HEK293 (cell line): ENCODE results near the gene RHD.

ENCODE experiments used
- CTCF ChIA-PET: fragments of 350-600 bp; formaldehyde crosslinking; extraction: SDS; loops from one replicate; lab custom pipeline; 2021; ENCODE audit warnings: antibody characterized with exemption; lab: Yijun Ruan, JAX
- POLR2A ChIA-PET: fragments of 300-600 bp; formaldehyde crosslinking; extraction: SDS; loops from one replicate; lab custom pipeline; 2020; ENCODE audit warnings: antibody characterized with exemption, inconsistent platforms; lab: Yijun Ruan, JAX
- H3K27ac ChIP-seq: fragments of 200-500 bp; sonication (Bioruptor generic); 2 replicates; pipeline ENCODE4 v1.5.1; 2014; ENCODE audit warnings: low read depth, low read length, control low read depth, inconsistent platforms; ENCODE audit errors: extremely low read depth
- H3K36me3 ChIP-seq, 2 experiments: fragments of 200-500 bp in 1 of 2; sonication (Bioruptor generic) in 1 of 2; 1 replicate in 1 of 2; 2 replicates in 1 of 2; pipeline ENCODE4 v1.5.1; 2014 to 2017; ENCODE audit warnings: inconsistent platforms in 2 of 2, low read length in 2 of 2; ENCODE audit not compliant: control insufficient read depth in 2 of 2, insufficient read depth in 1 of 2
- H3K4me1 ChIP-seq: fragments of 200-500 bp; sonication (Bioruptor generic); 2 replicates; pipeline ENCODE4 v1.5.1; 2014; ENCODE audit warnings: mild to moderate bottlenecking, low read length, inconsistent platforms; ENCODE audit not compliant: control insufficient read depth, insufficient read depth
- H3K4me3 ChIP-seq: 2 replicates; pipeline ENCODE4 v1.5.1; 2011; ENCODE audit warnings: low read depth, mild to moderate bottlenecking, control low read depth, low read length, moderate library complexity
- H3K9me3 ChIP-seq: fragments of 200-500 bp; sonication (Bioruptor generic); 2 replicates; pipeline ENCODE4 v1.5.1; 2014; ENCODE audit warnings: low read depth, low read length, inconsistent platforms; ENCODE audit not compliant: control insufficient read depth, insufficient read depth
- CTCF ChIP-seq: fragments of 450-650 bp; formaldehyde crosslinking; IDR thresholded peaks from 2 replicates; pipeline ENCODE4 v1.5.1; 2016; ENCODE audit warnings: missing biosample characterization, missing genetic modification characterization
- HIC1 ChIP-seq: fragments of 450-650 bp; formaldehyde crosslinking; IDR thresholded peaks from 2 replicates; pipeline ENCODE4 v1.5.1; 2016; ENCODE audit warnings: missing biosample characterization, missing genetic modification characterization
- SP3 ChIP-seq: fragments of 450-650 bp; formaldehyde crosslinking; IDR thresholded peaks from 2 replicates; pipeline ENCODE4 v1.5.1; 2016; ENCODE audit warnings: missing biosample characterization, missing genetic modification characterization
- TRIM28 ChIP-seq: IDR thresholded peaks from 2 replicates; pipeline ENCODE4 v1.6.1; 2011; ENCODE audit warnings: low read length, control low read depth, borderline replicate concordance
- ZFP69B ChIP-seq: fragments of 450-650 bp; formaldehyde crosslinking; IDR thresholded peaks from 2 replicates; pipeline ENCODE4 v1.5.1; 2016; ENCODE audit warnings: missing biosample characterization, missing genetic modification characterization
- ZNF114 ChIP-seq: fragments of 450-650 bp; formaldehyde crosslinking; IDR thresholded peaks from 2 replicates; pipeline ENCODE4 v1.5.0; 2017; ENCODE audit warnings: missing biosample characterization, missing genetic modification characterization
- ZNF146 ChIP-seq: fragments of 450-650 bp; formaldehyde crosslinking; IDR thresholded peaks from 2 replicates; pipeline ENCODE4 v1.5.1; 2016; ENCODE audit warnings: missing biosample characterization, missing genetic modification characterization
- ZNF148 ChIP-seq: fragments of 450-650 bp; formaldehyde crosslinking; IDR thresholded peaks from 2 replicates; pipeline ENCODE4 v1.5.0; 2017; ENCODE audit warnings: missing biosample characterization, missing genetic modification characterization, borderline replicate concordance
- ZNF174 ChIP-seq: fragments of 450-650 bp; formaldehyde crosslinking; IDR thresholded peaks from 2 replicates; pipeline ENCODE4 v1.5.0; 2017; ENCODE audit warnings: missing biosample characterization, mild to moderate bottlenecking, missing genetic modification characterization
- ZNF202 ChIP-seq: fragments of 450-650 bp; formaldehyde crosslinking; IDR thresholded peaks from 2 replicates; pipeline ENCODE4 v1.5.1; 2016; ENCODE audit warnings: missing biosample characterization, missing genetic modification characterization, borderline replicate concordance
- ZNF23 ChIP-seq: fragments of 450-650 bp; formaldehyde crosslinking; IDR thresholded peaks from 2 replicates; pipeline ENCODE4 v1.5.1; 2016; ENCODE audit warnings: missing biosample characterization, missing genetic modification characterization, borderline replicate concordance
- ZNF302 ChIP-seq: fragments of 450-650 bp; formaldehyde crosslinking; IDR thresholded peaks from 2 replicates; pipeline ENCODE4 v1.5.1; 2016; ENCODE audit warnings: missing biosample characterization, missing genetic modification characterization, low read depth
- ZNF335 ChIP-seq: fragments of 450-650 bp; formaldehyde crosslinking; conservative IDR thresholded peaks from 2 replicates; pipeline ENCODE4 v1.5.1; 2016; ENCODE audit warnings: missing biosample characterization, missing genetic modification characterization
- ZNF416 ChIP-seq: fragments of 450-650 bp; formaldehyde crosslinking; IDR thresholded peaks from 2 replicates; pipeline ENCODE4 v1.5.1; 2016; ENCODE audit warnings: missing biosample characterization, missing genetic modification characterization
- ZNF544 ChIP-seq: fragments of 450-650 bp; formaldehyde crosslinking; IDR thresholded peaks from 2 replicates; pipeline ENCODE4 v1.5.0; 2017; ENCODE audit warnings: missing biosample characterization, missing genetic modification characterization
- ZNF629 ChIP-seq: fragments of 450-650 bp; formaldehyde crosslinking; IDR thresholded peaks from 2 replicates; pipeline ENCODE4 v1.5.1; 2017; ENCODE audit warnings: missing biosample characterization, missing genetic modification characterization
- ZNF785 ChIP-seq: fragments of 450-650 bp; formaldehyde crosslinking; IDR thresholded peaks from 2 replicates; pipeline ENCODE4 v1.5.1; 2016; ENCODE audit warnings: missing biosample characterization, missing genetic modification characterization

Gene RHD

GRCh38 chr1:25239681-25240541 is 32.4 kb upstream of the RHD start (continued):
- TF ChIP-seq ZNF148 (tag by site-specific recombination) = no peak
- peak; percentile 76 for TF ChIP-seq ZNF335 (tag by site-specific recombination)
- no peak for TF ChIP-seq ZNF785 (tag by site-specific recombination)
- TF ChIP-seq SP3 (tag by site-specific recombination) = peak; percentile 65
- no peak for TF ChIP-seq ZNF544 (tag by site-specific recombination)
- TF ChIP-seq ZNF174 (tag by site-specific recombination) = no peak
- TF ChIP-seq ZNF416 (tag by site-specific recombination) = no peak
- TF ChIP-seq ZFP69B (tag by site-specific recombination) = peak; percentile 46; the same call in 1 of the 2 replicates
- TF ChIP-seq ZNF23 = no peak
- TF ChIP-seq ZNF202 (tag by site-specific recombination) = no peak
- TF ChIP-seq ZNF114 (tag by site-specific recombination) = no peak
- TF ChIP-seq ZNF146 = no peak

GRCh38 chr1:25243907-25244306 is 28.4 kb upstream of the RHD start:
- no peak overlapping the region for H3K4me3 ChIP-seq
- peaks cover 33 to 61% of the 10 kb centered on the region in 2 experiments for H3K36me3 ChIP-seq

More at GRCh38 chr1:25243907-25244306, 28.4 kb upstream of the RHD start:
- H3K27ac ChIP-seq = no peak overlapping the region
- no peaks in the 10 kb centered on the region for H3K9me3 ChIP-seq
- ChIA-PET POLR2A (interaction anchor here (6.2 kb wide), 1 partner anchor 12 kb away, joined by 100 read pairs; the partner anchor contains the start of gene SYF2), CTCF (no interaction called here)
- H3K4me1 ChIP-seq = peaks cover 8% of the 10 kb centered on the region; the same call in 1 of the 2 replicates
- TF ChIP-seq ZNF416 (tag by site-specific recombination) = no peak
- no peak for TF ChIP-seq TRIM28
- TF ChIP-seq ZNF629 (tag by site-specific recombination) = no peak
- TF ChIP-seq HIC1 (tag by site-specific recombination) = no peak
- TF ChIP-seq ZNF302 (tag by site-specific recombination) = no peak
- no peak for TF ChIP-seq CTCF
- no peak for TF ChIP-seq ZNF148 (tag by site-specific recombination)
- TF ChIP-seq, all 188 proteins: peak for 0
